ENCODE results near the gene GREB1. TPM values are rescaled to one million over a fixed set of nuclear protein-coding genes. Genes with fewer than 3 reads are reported as not detected.

Gene GREB1
- total and polyA plus RNA-seq, 2 experiments from 2014 or later, result 12.0 to 35.0 TPM

DNA sequence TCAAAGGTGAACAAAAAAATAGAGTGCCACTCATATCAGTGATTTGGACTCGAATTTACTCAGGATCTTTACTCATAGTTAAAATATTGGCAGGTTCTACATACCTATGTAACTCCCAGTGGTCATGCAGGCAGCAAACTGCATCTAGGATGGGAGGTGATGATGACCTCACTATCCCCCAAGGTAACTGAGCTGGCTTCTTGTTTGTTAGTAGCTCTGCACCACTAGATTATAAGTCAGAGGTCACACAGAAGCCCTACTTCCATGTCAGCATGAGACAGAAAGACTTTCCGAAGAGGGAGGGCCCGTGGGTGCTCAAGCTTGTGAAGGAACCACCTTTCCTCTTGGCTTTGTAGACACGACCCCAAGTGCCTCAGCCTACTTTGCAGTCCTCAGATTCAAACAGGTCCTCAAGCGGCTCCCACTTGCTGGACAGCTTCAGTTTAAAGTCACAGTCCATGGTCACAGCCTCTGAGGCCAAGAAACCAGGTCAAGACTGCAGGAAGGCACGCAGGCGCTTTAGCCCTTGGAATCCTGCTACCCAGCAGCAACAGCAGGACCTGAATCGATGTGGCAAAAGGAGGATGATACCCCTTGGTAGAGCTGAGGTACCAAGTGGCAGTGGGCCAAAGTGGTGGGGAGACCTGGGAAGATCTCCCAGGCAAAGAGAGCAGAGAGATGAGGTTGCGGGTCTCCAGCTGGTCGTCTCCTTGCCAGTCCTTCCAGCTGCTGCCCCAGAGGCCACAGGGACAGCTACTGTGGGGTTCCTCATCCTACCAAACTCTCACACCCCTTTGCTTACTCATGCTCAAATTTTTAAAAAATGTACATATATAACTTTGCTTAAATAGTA is 131.9 kb downstream of the GREB1 start:
- Histone ChIP-seq H3K9me2 (ENCODE audit: insufficient read depth) (no peaks in the 10 kb centered on the region), H4K20me1 (replicated peaks; ENCODE audit: insufficient read depth) (no peaks in the 10 kb centered on the region), H3K27ac (ENCODE audit: low read depth) (no peak overlapping the region), H3K4me3 (no peak overlapping the region), H3K4me1 (ENCODE audit: insufficient read depth) (no peaks in the 10 kb centered on the region; the same call in 1 of the 2 replicates), H3K79me2 (replicated peaks; ENCODE audit: insufficient read depth) (no peaks in the 10 kb centered on the region), H2AFZ (no peak overlapping the region), H3F3A (replicated peaks; ENCODE audit: low read depth) (no peaks in the 10 kb centered on the region), H3K36me3 (ENCODE audit: insufficient read depth) (no peaks in the 10 kb centered on the region), H3K4me2 (no peak overlapping the region), H3K27me3 (ENCODE audit: insufficient read depth) (peaks cover 28% of the 10 kb centered on the region)
- peaks cover 3% of the 10 kb centered on the region; the same call in 1 of the 3 replicates for H3K36me3 Mint-ChIP-seq (ENCODE audit: low read depth)
- H3K4me3 Mint-ChIP-seq, result no peak overlapping the region
- H3K27me3 Mint-ChIP-seq (ENCODE audit: insufficient read depth, low read depth, poor library complexity), result peaks cover 27% of the 10 kb centered on the region
- peaks cover 5% of the 10 kb centered on the region; the same call in 2 of the 3 replicates for H3K4me1 Mint-ChIP-seq
- ATAC-seq, result no peak
- H3K27ac Mint-ChIP-seq, result no peak overlapping the region
- TF ChIP-seq NANOG (IDR thresholded peaks at IDR 0.05; ENCODE audit: borderline replicate concordance), result no peak
- TF ChIP-seq CREB1 (CRISPR knock-in tag; IDR thresholded peaks at IDR 0.05; ENCODE audit: low read depth), result no peak
- TF ChIP-seq EZH2 (IDR thresholded peaks at IDR 0.05; ENCODE audit: low read depth, unreplicated experiment), result no peak
- TF ChIP-seq, protein P1, sequence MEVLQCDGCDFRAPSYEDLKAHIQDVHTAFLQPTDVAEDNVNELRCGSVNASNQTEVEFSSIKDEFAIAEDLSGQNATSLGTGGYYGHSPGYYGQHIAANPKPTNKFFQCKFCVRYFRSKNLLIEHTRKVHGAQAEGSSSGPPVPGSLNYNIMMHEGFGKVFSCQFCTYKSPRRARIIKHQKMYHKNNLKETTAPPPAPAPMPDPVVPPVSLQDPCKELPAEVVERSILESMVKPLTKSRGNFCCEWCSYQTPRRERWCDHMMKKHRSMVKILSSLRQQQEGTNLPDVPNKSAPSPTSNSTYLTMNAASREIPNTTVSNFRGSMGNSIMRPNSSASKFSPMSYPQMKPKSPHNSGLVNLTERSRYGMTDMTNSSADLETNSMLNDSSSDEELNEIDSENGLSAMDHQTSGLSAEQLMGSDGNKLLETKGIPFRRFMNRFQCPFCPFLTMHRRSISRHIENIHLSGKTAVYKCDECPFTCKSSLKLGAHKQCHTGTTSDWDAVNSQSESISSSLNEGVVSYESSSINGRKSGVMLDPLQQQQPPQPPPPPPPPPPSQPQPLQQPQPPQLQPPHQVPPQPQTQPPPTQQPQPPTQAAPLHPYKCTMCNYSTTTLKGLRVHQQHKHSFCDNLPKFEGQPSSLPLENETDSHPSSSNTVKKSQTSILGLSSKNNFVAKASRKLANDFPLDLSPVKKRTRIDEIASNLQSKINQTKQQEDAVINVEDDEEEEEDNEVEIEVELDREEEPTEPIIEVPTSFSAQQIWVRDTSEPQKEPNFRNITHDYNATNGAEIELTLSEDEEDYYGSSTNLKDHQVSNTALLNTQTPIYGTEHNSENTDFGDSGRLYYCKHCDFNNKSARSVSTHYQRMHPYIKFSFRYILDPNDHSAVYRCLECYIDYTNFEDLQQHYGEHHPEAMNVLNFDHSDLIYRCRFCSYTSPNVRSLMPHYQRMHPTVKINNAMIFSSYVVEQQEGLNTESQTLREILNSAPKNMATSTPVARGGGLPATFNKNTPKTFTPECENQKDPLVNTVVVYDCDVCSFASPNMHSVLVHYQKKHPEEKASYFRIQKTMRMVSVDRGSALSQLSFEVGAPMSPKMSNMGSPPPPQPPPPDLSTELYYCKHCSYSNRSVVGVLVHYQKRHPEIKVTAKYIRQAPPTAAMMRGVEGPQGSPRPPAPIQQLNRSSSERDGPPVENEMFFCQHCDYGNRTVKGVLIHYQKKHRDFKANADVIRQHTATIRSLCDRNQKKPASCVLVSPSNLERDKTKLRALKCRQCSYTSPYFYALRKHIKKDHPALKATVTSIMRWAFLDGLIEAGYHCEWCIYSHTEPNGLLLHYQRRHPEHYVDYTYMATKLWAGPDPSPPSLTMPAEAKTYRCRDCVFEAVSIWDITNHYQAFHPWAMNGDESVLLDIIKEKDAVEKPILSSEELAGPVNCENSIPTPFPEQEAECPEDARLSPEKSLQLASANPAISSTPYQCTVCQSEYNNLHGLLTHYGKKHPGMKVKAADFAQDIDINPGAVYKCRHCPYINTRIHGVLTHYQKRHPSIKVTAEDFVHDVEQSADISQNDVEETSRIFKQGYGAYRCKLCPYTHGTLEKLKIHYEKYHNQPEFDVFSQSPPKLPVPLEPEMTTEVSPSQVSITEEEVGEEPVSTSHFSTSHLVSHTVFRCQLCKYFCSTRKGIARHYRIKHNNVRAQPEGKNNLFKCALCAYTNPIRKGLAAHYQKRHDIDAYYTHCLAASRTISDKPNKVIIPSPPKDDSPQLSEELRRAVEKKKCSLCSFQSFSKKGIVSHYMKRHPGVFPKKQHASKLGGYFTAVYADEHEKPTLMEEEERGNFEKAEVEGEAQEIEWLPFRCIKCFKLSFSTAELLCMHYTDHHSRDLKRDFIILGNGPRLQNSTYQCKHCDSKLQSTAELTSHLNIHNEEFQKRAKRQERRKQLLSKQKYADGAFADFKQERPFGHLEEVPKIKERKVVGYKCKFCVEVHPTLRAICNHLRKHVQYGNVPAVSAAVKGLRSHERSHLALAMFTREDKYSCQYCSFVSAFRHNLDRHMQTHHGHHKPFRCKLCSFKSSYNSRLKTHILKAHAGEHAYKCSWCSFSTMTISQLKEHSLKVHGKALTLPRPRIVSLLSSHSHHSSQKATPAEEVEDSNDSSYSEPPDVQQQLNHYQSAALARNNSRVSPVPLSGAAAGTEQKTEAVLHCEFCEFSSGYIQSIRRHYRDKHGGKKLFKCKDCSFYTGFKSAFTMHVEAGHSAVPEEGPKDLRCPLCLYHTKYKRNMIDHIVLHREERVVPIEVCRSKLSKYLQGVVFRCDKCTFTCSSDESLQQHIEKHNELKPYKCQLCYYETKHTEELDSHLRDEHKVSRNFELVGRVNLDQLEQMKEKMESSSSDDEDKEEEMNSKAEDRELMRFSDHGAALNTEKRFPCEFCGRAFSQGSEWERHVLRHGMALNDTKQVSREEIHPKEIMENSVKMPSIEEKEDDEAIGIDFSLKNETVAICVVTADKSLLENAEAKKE (CRISPR knock-in tag; IDR thresholded peaks at IDR 0.05), result no peak
- TF ChIP-seq, protein P2, sequence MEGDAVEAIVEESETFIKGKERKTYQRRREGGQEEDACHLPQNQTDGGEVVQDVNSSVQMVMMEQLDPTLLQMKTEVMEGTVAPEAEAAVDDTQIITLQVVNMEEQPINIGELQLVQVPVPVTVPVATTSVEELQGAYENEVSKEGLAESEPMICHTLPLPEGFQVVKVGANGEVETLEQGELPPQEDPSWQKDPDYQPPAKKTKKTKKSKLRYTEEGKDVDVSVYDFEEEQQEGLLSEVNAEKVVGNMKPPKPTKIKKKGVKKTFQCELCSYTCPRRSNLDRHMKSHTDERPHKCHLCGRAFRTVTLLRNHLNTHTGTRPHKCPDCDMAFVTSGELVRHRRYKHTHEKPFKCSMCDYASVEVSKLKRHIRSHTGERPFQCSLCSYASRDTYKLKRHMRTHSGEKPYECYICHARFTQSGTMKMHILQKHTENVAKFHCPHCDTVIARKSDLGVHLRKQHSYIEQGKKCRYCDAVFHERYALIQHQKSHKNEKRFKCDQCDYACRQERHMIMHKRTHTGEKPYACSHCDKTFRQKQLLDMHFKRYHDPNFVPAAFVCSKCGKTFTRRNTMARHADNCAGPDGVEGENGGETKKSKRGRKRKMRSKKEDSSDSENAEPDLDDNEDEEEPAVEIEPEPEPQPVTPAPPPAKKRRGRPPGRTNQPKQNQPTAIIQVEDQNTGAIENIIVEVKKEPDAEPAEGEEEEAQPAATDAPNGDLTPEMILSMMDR (conservative IDR thresholded peaks at IDR 0.05; ENCODE audit: low read depth in 2 of 2), result no peak
- TF ChIP-seq, protein P3, sequence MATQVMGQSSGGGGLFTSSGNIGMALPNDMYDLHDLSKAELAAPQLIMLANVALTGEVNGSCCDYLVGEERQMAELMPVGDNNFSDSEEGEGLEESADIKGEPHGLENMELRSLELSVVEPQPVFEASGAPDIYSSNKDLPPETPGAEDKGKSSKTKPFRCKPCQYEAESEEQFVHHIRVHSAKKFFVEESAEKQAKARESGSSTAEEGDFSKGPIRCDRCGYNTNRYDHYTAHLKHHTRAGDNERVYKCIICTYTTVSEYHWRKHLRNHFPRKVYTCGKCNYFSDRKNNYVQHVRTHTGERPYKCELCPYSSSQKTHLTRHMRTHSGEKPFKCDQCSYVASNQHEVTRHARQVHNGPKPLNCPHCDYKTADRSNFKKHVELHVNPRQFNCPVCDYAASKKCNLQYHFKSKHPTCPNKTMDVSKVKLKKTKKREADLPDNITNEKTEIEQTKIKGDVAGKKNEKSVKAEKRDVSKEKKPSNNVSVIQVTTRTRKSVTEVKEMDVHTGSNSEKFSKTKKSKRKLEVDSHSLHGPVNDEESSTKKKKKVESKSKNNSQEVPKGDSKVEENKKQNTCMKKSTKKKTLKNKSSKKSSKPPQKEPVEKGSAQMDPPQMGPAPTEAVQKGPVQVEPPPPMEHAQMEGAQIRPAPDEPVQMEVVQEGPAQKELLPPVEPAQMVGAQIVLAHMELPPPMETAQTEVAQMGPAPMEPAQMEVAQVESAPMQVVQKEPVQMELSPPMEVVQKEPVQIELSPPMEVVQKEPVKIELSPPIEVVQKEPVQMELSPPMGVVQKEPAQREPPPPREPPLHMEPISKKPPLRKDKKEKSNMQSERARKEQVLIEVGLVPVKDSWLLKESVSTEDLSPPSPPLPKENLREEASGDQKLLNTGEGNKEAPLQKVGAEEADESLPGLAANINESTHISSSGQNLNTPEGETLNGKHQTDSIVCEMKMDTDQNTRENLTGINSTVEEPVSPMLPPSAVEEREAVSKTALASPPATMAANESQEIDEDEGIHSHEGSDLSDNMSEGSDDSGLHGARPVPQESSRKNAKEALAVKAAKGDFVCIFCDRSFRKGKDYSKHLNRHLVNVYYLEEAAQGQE (IDR thresholded peaks at IDR 0.05; ENCODE audit: unreplicated experiment), result no peak
- no peak for TF ChIP-seq POLR2AphosphoS5 (IDR thresholded peaks at IDR 0.05; ENCODE audit: low read depth)
- H3K9me3 Mint-ChIP-seq, result peaks cover 8% of the 10 kb centered on the region
- DNase-seq (ENCODE audit: low spot score), result no peak
